ENCODE results near the gene C19orf44. TPM values are rescaled to one million over a fixed set of nuclear protein-coding genes. Genes with fewer than 3 reads are reported as not detected.
"Not testable (repeated sequence)": the region's sequence is repeated elsewhere in the genome, so short reads cannot be mapped to it uniquely, and the experiment has no call there.

The C19orf44 gene
- 5.3 TPM for total RNA-seq (ENCODE audit: insufficient read depth, low replicate concordance)

DNA sequence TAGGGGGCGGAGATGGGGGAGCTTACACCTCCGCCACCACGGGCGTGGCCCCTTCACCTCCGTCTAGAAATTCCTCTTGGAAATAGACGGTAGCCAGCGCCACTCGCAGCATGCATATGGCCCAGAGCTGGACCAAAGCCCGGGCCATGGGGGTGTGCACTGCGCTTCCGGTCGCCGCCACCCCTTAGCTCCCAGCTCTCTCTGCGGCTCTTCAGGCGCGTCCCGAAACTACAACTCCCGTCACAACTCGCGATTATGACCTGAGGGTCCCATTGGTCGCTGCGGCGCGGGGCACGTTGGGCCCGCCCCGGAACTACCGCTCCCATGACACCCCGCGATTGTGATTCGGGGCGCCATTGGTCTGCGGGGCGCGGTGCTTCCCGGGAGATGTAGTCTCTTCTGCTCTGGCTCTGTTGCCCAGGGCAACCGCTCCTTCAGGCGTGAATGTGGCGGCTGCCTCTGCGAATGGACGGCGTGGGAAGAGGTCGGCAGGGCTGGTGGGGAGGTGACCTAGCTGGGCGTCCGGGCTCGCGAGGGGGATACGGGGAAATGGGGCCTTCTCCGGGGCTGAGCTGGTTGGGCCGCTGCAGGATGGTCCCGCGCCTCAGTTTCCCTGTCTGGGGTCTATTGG lies at the start of gene C19orf44, which contains the start of gene CALR3:
TSS of gene C19orf44 (plus strand) at position 413 of the 631 bp plus-strand sequence. CDS start 4,399 bp downstream, outside the sequence.
TSS of gene CALR3 (minus strand) at position 186 of the 631 bp plus-strand sequence. CDS start at position 148, 38 bp downstream.
- peak; percentile 100 for DNase-seq (ENCODE audit: low spot score)

DNA sequence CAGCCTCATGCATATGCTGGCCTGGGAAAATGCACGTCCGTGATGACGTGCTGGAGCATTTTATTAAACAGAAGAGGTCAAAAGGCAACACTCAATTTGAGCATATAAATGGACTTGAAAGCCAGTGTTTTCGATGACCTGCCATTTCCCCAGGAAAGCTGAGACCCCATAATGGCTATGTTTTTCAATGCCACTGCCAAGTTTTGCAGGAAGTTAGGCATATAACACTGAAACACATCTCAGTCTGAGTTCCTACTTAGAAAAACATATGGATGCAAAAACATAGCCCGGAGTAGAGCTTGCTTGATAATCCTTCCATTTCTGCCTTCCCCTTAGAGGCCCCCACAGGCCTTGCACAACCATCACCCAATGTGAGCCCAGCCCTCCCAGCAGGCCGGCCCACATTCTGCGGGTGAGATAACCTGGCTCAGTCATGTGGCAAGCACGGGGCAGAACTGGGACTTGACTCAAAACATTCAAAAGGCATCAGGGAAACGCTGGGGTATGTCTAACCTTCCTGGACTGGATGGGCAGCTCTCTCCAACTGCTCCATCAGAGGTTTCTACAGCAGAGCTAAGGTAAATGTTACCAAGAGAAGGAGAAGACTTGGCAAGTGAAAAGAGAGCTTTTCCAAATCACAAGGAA lies 49.3 kb upstream of the C19orf44 start:
- DNase-seq (ENCODE audit: low spot score), result peak; percentile 98

DNA sequence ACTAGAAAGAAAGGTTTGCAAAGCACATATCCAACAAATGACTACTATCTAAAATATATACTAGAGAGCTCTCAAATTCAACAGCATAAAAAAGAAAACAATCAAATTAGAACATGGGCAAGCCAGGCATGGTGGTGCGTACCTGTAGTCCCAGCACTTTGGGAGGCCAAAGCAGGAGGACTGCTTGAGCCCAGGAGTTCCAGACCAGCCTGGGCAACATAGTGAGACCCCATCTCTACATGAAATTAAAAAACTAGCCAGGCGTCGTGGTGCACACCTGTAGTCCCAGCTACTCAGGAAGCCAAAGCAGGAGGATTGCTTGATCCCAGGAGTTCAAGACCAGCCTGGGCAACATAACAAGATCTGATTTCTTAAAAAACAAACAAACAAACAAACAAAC lies 47.3 kb upstream of the C19orf44 start:
- not testable (repeated sequence) for DNase-seq (ENCODE audit: low spot score)

DNA sequence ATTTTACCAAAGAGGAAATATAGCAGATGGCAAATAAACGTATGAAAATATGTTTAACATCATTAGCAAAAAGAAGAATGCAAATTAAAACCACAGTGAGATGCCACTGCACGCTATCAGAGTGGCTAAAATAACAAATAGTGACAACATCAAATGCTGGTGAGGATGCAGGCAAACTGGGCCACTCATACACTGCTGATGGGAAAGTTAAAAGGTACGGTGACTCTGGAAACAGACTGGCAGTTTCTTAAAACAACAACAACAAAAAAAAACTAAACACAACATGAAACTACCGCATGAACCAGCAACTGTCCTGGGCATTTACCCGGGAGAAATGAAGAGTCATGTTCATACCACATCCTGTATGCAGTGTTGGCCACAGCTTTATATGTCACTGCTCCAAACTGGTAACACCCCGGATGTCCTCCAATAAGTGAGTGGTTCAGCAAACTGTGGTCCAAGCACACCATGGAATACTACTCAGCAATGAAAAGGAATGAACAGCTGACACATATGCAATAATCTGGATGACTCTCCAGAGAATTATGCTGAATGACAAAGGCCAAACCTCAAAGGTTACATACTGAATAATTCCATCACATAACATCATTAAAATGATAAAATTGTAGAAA lies 46.7 kb upstream of the C19orf44 start:
- DNase-seq (ENCODE audit: low spot score), result no peak

DNA sequence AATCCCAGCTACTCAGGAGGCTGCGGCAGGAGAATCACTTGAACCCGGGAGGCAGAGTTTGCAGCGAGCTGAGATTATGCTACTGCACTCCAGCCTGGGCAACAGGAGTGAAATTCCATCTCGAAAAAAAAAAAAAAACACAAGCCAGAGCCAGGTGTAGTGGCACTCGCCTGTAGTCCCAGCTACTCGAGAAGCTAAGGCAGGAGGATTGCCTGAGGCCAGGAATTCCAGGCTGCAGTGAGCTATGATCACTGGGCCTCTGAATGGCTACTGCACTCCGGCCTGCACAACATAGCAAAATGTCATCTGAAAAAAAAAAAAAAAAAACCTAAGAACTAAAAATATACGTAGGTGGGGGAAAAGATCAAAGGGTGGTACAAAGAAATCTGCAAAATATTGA lies 43.9 kb upstream of the C19orf44 start:
- DNase-seq (ENCODE audit: low spot score), result no peak

DNA sequence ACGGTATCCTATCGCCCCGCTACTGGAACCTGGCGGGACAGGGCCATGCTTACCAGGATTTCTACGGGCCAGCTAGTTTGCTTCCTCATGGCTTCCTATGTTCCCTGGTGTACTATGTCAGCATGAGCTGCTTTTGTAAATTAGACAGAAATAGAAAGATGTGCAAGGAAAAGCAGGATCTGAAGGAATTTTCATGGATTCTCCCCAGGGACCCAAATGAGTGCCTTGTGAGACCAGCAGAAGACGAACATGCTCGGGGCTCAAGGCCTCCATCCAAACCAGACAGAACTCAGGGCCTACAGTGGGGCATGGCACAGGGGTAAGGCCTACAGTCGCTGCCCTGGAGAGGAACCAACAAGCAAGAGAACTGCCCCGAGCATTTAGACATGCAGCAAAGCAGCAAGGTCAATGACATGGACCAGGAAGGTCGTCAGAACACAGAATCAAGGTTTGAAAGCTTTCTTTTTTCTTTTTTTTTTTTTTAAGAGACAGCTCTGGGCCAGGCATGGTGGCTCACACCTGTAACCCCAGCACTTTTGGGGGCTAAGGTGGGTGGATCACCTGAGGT lies 41.8 kb upstream of the C19orf44 start:
- no peak for DNase-seq (ENCODE audit: low spot score)

DNA sequence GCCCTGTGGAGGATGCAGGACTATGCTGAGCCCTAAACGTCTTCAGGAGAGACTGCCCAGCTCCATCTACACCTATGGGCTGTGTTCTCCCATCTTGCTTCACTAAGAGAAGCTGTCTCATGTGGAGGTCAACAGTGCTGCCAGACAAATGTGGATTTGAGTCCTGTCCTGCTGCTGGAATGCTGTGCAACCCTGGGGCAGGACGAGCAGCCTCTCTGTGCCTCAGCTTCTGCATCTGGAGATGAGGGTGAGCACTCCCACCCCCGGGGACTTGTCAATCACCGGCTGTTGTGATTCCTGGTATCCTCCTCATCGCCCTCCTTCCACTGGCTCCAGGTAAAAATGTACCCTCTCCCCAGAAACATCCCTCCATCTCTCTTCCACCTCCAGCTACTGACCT lies 40.7 kb upstream of the C19orf44 start:
- DNase-seq (ENCODE audit: low spot score), result no peak

DNA sequence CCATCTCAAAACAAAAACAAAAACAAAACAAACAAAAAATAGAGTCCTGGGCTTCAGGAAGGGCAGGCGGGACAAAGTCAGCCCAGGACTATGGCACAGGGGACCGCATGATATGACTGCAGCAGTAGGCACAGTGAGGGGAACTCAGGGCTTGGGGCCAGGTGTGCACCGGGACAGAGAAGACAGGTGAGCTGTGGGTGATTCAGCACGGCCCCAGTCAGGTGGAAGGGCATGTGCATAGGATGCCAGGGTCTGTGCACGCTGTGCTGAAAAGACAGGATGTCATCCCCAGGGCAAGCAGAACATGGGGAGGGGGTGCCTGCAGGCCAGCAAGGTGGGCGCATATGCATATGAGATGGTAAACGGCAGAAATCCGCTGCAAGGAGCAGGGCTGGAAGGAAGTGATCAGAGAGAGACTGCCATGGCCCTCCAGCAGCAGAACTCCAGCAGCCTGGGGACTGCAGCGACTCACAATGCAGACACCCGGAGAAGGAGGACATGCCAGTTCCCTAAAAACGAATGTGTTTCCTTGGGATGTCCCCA lies 39.5 kb upstream of the C19orf44 start:
- no peak for DNase-seq (ENCODE audit: low spot score)

DNA sequence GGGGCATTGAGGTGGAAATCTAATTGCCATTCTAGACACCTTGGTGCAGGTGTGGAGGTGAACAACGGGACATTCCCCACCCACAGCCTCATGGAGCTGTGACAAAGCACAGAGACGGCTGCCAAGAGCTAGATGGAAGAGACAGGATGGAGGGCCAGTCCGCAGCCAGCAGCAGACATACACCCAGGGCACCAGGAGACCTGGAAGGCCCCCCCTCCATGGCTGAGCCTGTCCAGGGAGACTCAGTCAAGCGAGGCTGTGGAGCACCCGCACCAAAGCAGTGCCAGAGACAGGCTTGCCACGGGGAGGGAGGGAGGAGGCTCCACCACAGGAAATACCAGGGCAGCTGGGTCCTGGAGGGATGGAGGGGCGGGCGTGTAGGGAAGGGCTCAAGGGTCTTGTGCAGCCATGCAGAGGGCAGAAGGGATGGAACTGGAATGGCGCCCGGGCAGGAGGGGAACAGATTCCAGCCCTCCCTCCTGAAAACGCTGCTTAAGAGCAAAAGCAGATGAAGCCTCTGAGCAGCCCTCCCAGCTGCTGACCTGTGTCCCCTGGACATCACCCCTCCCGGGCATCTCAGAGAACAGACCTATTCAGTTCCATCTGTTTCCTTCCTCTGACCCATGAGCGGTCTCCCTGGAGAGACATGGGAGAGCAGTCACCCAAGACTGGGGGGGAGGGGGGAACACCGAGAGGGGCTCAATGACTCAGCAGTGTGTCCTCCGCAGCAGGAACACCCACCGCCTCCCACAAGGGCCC lies 38.8 kb upstream of the C19orf44 start:
- DNase-seq (ENCODE audit: low spot score), result peak; percentile 85

DNA sequence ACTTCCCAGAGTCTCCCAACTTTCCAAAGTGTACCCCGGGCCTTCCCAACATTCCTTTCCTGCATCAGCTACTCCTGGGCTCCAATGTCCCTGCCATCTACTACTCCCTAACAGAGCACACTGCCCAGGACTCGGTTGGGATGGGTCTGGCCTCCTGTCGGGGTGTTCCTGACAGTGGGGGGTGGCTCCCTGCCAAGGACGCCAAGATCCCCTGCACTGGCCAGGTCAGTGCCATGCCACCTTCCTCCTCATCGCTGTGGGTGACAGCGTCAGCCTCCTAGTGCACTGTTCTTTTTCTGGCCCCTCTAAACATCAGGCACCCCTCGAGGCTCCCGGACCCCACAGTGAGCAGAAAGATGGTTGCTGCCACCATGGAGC lies 38.3 kb upstream of the C19orf44 start:
- DNase-seq (ENCODE audit: low spot score), result no peak

DNA sequence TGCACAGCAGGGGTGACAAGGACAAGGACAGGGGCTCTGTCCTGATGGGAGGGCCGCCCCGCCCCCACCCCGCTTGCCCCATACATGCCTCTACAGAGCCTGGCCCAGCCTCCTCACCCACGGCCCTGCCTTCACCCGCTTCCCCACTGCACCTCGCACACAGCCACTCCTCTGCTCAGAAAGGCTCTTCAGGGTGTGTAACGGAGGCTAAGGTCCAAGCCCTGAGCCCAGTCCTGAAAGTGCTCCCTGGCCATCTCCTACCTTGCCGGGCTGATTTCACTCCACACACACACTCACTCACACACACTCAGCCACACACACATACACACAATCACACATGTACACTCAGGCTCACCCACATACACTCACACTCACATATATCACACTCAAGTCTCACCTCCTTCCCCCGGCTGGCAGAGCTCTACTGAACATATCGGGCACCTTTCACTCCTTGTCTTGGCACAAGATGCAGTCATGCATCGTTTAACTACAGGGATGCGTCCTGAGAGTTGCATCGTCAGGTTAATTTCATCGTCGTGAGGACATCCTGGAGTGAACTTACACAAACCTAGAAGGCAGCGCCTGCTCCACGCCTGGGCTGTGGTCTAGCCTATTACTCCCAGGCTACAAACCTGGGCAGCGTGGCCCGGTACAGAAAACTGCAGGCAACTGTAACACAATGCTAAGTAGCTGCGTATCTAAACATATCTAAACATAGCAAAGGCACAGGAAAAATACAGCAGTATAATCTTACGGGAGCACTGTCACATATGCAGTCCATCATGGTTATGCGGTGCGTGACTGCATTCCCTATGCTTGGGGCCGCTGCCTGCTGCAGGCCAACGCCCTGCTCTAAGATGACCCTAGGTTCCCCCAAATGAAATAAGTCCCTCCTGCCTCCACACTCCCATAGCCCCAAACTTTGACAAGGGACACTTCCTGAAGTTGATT lies 37.5 kb upstream of the C19orf44 start:
- DNase-seq (ENCODE audit: low spot score), result no peak

DNA sequence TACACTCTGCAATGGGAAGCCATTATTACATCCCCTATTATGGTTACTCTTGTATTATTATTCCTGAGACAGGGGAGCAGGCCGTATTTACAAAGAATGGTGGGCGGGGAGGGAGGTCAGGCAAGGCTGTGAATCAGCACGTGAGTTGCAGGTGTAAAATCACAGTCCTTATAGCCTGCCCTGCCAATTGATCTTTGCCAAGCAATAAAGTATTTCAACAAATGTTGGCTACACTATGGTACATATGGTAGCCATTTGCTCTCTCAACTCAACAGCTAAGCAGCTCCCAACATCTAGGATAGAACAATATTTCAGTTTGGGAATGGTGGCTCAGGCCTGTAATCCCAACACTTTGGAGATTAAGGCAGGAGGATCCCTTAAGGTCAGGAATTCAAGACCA lies 36.5 kb upstream of the C19orf44 start:
- DNase-seq (ENCODE audit: low spot score), result no peak

DNA sequence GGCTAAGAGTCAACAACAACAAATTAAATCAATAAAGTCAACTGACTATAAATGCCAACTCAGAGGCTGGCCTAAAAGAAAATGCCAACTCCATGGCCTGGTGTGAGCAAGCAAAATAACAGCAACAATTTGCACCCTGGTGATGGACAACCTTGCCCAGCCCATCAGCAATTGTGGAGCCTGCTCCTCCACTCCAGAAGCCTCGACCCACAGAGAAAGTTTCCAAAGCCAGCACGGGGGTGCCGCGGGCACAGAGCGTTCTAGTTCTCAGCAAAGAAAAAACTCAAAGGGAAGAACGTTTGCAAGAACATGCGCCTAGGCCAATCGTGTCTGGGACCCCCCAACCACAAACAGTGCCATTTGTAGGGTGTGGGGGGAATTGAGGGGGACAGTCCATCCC lies 35.7 kb upstream of the C19orf44 start:
- DNase-seq (ENCODE audit: low spot score), result no peak

DNA sequence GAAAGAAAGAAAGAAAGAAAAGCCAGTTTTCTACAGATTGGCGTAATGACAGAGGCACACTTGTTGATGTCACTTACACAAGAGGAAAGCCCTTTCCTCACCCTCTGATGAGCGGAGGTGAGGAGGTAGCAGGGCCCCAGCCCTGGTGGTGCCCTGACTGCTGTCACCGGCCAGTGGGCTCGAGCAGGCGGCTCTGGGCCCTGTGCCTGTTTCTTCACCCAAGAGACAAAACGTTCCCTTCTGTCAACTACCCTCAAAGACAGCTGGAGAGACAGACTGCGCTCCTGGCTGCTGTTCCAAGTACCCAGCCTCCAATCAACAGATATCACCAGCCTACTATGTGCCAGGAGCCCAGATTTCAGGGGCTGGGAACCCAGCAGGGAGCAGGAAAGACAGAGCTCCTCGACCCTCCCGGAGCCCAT lies 34.6 kb upstream of the C19orf44 start:
- DNase-seq (ENCODE audit: low spot score), result no peak

DNA sequence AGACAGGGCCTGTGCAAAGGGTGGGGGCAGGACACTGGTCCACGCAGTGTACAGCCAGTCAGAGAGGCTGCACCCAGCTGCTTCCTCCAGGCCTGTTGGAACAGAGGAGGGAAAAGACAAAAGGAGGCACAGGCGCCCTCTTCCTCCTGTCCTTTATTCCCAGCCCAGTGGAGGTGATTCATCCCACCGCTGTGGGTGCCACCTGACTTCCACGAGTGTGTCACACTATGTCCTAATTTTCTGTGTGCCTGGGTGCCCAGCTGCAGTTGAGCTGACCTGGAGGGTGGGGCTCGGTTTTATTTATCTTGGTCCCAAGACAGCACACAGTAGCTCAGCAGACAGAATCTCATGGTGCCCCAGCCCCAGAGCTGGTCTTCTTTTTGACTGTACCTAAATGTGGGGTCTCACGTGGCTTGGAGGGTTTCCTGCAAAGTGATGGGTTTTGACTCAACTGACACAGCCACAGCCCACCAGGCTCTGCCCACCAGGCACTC lies 33.4 kb upstream of the C19orf44 start:
- no peak for DNase-seq (ENCODE audit: low spot score)

DNA sequence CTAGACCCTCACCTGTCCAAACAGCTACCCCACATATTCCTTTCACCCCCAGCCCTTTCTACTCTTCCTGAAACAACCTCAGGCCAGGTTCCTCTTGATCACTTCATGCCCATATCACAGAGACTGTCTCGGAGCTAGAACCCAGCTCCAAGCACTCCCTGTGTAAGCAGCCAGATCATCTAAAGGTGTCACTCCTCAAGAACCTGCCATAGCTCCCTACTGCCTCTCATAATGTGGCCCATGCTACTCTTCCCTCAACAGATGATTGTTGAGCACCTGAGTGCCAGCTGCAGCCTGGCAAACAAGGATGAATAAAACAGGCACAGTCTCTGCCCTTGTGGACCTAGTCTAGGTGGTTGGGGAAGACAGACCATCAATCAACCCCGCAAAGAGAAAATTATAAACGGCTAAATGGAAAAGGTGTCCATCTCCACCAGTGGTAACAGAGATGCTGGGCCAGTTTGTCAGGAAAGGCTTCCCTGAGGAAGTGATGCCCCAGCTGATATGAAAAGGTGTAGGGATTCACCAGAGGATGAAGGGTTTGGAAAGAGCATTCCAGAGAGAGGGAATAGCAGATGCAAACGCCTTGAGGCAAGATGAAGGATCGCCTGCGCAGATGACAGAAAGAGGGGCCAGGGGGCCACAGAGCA lies 32.7 kb upstream of the C19orf44 start:
- DNase-seq (ENCODE audit: low spot score), result no peak

DNA sequence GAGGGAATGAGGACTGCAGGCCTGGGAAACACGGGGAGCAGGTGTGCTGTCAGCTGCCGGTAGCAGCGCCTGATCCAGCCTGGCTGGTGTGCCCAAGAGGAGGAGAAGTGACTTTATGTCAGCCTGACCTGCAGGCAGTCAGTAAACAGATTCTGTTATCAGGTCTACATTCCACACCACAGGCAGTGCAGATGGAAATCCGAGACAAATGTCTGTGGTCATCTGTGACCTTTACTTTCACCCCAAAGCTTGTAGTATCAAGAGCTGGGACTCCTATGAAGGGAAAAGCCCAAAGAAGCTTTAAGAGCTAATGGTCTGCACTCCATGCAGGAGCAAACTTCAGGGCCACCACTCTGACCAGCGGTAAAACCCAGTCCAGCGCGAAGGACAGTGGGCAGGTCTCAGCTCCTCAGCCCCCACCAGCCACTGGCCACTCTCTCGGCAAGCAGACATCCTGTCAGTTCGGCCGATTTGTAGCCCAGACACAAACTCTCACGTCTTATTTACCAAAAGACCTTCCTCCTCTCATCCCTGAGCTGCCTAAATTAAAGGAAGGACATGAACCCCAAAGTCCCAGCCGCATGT lies 32.1 kb upstream of the C19orf44 start:
- no peak for DNase-seq (ENCODE audit: low spot score)

DNA sequence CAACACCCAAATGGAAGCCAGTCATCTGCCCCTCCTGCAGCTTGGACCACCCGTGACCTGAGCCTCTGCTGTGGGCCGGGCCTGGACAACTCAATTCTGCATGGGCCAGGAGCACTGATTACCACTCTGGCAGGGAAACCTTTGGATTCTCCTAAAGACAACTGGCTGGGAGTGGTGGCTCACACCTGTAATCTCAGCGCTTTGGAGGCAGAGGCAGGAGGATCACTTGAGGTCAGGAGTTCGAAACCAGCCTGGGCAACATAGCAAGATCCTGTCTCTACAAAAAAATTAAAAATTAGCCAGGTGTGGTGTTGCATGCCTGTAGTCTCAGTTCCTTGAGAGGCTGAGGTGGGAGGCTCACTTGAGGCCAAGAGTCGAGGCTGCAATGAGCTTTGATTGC lies 31.0 kb upstream of the C19orf44 start:
- DNase-seq (ENCODE audit: low spot score), result no peak

DNA sequence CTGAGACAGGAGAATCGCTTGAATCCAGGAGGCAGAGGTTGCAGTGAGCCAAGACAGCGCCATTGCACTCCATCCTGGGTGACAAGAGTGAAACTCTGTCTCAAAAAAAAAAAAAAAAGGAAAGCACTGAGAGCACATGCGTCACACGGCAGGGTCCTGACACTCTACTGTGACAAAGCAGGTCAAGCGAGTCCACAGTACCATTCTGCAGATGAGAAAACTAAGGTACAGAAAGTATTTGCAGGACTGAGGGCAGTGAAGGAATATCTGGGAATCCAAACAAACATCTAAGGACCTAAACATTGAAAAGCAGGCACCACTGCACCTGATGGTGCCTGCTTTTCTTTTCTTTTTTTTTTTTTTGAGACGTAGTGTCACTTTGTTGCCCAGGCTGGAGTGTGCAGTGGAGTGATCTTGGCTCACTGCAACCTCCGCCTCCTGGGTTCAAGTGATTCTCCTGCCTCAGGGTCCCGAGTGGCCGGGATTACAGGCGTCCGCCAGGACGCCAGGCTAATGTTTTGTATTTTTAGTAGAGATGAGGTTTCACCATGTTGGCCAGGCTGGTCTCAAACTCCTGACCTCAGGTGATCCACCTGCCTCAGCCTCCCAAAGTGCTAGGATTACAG lies 29.3 kb upstream of the C19orf44 start:
- not testable (repeated sequence) for DNase-seq (ENCODE audit: low spot score)
